HS-5 (cell line): ENCODE data around the gene IMPA2.
"Not testable (repeated sequence)": the region's sequence is repeated elsewhere in the genome, so short reads cannot be mapped to it uniquely, and the experiment has no call there.

Experiments
- DNase-seq: peaks from one replicate; pipeline ENCODE4 v3.0.0-alpha.2; 2012; ENCODE audit warnings: low read depth

IMPA2 gene

DNA sequence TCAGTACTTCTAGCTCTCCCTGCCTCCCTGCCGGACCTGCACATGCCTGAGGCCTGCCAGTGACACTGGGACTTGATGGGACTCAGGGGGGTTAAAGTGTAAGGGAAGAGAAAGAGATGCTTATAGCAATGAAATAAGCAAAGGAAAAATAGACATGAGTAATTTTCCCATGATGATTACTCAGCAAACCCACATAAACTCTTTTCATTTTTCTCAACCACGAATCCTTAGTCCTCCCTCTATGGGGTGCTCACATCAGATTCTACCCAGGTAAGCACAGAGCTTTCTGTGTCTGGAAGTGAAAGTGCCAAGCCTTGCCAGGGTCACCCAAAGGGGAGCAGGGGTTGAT is 67.5 kb downstream of the IMPA2 start:
- no peak for DNase-seq

DNA sequence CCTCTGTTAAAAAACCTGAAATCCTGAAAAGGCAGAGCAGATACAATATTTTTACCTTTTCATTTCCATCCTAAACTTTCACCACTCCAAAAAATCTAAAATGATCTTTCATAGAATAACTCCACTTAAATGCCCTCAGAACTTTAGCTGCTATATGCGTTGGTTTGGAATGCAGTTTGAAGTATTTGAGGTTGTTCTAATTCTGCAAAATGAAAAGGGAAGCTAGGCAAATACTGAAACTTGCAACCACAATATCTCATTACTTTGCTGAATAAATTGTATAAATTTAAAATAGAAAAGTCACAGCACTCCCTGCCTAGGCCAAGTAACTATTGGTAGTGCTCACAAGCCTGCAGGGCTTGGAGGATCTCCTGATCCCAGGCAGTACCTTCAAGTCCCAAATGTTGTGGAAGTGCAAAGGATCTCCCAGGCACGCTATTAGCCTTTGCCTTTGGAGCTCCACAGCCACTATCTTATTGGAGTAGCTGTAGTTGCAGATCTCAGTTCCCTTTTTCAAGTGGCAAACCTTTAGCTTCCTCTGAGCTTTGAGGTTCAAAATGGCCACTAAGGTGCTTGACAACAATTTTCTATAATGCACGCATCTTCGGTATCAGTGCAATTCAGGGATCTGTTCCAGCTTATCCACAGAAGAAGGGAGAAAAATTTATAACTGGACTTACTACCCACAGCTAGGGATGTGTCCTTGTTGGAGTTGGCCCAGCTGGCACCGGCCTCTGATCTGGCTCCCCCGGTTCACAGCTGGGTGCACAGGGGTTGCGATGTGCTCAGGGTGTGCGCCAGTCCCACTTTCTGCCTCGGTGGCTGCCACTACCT is 68.9 kb downstream of the IMPA2 start:
- no peak for DNase-seq

DNA sequence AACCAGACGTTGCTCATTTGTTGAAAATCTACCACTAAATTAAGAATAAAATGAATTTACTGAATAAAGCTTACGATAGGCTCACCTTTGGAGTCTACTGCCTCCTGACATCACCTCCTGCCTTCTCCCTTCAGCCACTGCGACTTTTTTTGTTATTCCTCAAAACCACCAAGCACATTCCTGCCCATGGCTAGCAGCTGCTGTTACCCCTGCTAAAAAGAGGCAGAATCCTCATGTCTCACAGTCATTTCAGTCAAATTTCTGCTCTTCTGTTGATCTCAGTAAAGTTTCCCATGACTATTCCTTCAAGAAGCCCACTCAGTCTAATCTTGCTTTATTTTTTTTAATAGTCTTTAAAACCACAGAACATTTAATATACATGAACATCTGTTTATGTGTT is 71.6 kb downstream of the IMPA2 start:
- no peak for DNase-seq

DNA sequence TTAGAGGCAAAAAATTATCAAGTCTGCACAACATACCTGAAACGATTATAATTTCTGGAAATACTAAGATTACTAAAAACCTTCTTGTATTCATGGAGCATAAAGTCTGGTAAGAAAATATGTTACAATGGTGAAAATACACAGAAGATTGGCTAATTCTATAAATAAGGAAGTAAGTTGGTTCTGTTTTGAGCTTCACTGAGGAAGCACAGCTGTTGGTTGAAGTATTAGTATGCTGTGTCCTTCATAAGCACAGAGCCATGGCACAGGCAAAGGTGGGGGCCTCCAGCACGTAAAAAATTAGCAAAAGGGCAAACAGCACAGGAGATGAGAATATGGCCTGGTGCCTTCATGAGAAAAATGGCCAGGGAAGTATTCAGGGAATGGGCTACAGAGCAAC is 72.0 kb downstream of the IMPA2 start:
- no peak for DNase-seq

DNA sequence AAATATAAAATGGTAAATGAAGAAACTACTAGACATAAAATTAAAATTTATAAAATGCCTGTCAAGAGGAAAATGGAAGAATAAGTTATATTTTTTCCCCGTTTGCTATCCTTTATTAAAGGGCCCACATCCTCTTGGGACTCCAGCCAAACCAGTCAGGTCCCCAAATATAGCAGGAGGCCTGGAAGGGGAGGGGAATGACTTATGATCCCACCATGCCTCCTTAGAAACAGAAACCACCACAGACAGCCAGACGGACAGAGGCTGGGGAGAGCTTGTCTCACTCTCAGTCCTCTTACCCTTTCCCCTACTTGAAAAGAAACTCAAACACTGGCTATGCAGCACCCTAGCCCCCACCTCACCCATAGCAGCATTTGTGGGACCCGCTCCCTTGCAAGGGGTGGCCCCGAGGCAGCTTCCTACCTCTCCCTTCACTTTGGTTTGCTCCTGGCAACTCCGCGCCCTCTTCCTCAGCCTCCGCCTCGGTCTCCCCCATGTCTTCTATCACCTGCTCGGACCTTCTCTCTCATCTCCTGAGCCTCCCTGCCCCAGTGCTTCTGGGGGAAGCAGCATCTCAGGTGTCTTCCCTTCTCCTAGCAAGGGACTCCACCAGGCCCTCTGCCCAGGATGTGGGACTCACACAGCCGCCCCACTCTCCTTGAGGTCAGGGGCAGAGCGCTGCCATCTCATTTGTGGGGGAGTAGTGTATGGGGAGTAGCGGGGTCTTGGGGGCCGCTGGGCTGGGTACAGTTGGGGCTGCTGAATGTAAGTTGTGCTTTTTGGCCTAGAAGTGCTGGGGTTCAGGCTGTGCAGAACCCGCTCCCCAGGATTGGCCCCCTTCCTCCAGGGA is 75.0 kb downstream of the IMPA2 start:
- no peak for DNase-seq

DNA sequence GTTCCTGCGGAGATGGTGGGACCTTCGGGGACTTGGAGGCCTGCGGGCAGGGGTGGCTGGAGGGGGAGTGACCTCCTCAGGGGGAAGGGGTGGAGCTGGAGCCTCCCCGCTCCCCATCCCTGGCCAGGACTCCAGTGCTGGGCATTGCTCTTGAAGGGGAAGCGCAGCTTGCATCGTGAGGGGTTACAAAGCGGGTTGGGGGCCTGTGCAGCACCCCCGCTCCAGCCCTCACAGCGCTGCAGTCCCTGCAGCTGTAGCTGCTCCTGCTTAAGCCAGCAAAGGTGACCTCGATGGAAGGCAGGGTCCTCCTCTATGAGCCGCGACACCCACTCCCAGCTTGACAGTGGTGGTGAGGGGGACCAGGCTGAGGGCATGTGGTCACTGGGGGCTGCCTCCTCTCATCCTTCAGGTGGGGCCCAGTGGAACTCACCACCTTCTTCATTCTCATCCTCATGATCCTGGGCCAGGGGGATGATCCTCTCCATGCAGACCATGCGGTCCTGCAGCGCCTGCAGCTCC is 75.6 kb downstream of the IMPA2 start:
- no peak for DNase-seq

DNA sequence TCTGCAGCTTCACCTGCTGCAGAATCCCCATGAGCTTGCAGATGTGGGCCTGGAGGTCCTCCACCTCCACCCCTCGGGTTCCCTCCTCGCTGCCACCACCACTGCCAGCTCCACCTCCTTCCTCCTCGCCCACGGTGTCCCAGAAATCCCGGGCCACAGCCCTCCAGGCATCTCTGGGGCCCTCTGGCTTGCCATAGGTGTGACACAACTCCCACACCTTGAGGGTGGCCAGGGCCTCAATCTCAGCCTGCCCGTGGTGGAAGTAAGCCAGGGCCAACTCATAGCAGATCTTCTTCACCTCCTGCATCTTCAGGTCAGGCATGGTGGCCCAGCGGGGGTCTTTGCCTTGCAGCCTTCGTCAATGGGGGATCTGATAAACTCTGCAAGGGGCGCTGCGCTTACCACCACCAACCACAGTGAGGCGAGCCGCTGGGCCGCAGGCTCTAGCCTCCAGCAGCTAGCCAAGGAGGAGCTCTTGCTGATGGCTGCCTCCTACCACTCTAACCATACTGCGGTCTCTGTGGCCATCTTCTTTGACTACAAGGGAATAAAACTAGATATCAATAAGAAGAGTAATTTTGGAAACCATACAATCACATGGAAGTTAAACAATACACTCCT is 76.2 kb downstream of the IMPA2 start:
- no peak for DNase-seq

DNA sequence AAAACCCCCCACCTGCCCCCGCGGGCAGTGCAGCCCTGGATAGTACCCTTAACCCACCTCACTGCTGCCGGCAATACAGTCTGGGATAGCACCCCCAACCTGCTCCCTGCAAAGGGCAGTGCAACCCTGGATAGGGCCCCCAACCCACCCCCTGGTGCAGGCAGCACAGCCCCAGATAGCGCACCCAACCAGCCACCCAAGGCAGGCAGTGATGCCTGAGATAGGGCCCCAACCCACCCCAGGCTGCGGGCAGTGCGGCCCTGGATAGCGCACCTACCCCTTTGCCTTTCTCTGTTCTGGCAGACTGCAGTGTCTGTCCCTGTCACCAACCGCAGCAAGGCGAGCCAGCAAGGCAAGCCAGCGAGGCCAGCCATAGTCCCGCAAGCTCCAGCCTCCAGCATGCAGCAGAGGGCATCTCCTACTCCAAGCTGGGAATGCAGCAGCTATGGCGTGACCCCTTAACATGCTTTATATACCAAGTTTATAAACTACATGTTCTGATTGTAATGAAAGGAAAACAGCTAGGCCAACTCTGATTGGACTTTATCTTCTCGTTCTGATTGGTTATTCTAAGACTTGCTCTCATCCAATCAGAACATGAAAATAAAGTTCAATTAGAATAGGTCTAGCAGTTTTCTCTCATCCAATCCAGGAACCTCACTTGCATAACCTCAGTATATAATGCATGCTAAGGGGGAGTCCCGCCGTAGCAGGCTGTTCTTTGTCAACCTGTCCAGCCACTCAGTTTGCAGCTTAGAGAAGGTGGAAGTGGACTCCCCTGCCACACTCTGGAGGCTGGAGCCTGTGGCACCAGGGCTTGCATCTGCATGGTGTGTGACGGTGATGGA is 78.3 kb downstream of the IMPA2 start:
- no peak for DNase-seq

DNA sequence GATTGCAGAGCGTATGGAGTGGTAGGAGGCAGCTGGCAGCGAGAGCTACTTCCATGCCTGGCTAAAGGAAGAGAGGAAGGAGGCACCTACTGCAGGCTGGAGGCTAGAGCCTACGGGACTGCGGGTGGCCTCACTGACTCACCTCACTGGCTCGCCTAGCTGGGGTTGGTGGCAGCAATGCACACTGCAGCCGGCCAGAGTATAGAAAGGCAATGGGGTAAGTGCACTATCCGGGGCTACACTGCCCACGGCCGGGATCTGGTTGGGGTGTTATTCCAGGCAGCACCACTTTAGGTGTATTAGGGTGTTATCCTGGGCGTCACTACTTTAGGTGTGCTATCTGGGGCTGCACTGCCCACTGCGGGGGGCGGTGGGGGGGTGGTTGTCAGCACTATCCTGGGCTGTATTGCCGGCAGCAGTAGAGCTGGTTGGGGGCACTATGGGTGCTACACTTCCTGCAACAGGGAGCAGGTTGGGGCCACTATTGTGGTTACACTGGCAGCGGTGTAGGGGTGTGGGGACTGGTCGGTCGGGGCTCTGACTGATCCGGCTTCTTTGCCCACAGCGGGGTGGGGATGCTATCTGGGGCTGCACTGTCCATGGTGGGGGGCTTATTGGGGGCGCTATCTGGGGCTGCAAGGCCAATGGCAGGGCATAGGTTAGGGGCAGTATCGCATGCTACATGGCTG is 79.0 kb downstream of the IMPA2 start:
- no peak for DNase-seq

DNA sequence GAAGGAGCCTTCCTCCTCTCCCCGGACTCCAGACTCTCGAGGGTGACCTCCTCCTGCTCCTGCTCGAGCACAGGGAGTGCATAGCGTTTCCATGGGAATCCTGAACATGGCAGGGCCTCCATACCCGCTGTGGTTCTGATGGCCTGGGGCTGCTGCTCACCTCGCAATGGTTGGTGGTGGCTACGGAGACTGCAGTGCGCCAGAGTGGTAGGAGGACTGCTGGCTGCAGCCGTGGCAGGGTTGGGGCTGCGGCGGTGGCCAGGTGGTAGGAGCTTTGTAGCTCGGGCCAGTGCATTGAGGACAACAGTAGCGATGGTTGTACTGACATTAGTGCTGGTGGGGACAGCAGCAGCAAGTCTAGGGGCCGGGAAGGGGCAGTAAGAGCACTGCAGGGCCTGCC is 80.4 kb downstream of the IMPA2 start:
- DNase-seq = no peak

DNA sequence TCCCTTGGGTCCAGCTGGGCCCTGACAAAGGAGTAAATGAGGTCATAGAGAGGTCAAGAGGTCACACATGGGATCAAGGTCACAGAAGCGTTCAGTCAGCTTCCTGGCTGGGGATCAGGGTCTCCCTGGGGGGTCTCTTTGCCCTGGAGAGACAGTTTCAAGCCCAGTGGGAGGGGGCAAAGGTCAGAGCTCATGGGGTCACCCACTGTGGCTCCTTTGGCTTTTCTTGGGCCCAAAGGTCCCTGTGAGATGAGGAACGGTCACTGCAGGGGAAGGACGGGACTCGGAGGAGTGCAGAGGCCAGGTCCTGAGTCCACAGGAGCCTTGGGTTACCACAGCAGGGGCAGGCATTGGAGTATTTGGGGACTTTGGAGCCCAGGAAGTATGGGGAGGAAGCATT is 81.7 kb downstream of the IMPA2 start:
- no peak for DNase-seq

DNA sequence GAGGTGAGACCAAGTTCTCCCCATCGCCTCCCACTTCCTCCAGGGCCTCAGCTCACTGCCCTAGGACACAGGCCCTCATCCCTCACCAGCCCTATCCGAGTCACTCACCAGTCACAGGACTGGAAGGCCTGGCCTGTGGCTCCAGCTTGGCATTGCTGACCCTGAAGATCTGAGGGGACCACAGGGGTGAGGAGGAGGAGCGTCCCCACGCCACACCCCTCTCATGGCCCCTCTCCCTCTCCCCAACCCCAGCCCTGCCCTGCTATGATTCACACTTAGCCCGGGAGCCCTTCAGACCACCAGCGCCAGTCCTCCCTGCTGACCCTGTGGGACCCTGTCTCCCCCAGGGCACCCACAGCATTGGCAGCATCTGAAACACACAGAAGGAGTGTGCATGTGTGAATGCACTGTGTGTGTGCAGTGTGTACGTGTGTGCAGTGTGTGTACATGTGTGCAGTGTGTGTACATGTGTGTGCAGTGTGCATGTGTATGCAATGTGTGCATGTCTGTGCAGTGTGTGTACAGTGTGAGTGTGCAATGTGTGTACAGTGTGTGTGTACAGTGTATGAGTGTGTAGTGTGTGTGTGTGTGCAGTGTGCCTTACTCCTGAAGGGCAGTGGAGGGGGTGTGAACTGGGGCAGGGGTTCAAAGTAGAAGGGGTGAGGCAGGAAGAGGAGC is 82.9 kb downstream of the IMPA2 start:
- no peak for DNase-seq

DNA sequence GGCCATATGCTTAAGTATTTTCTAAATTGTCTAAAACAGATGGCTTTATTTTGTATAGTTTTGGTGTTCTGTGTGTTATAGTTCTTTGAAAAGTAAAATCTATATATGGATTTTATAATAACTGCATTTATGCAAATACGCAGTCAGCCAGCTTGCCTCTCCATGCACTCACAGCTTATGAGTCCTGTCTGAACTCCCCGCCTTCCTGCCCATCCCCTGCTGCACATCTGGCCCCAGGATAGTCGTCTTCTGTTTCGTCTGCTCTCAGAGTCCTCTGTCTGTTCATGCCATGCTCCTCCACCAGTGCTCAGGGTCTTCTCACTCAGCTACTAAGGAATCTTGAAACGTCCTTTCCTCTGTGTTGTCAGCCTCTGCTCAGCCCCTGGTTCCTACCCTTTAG is 84.1 kb downstream of the IMPA2 start:
- DNase-seq = no peak

DNA sequence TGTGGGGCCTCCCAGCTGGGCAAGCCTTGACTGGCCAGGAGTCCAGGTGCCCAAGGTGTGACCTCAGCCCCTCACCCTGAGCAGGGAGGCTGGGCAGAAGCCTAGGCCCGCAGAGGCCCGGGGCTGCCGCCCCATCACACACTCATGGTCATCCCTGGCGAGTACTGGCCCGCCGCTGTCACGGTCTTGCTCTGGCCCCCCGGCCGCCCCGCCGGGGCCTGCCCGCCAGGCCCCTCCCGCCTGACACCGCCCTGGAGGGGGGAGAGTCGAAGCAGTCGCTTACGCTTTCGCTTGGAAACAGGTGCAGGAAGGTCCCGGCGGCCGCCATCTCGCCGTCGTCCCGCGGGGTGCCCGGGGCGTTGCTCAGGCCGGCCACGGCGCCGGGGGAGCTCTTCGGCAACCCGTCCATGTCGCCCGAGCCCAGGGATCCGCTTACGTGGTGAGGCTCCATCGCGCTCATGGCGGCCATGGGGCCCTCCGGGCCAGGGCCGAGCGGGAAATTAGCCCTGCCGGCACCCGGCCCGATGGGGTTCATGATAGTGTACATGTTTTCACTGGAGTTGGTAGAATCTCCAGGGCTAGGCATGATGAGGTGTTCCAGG is 85.7 kb downstream of the IMPA2 start:
- DNase-seq = no peak

DNA sequence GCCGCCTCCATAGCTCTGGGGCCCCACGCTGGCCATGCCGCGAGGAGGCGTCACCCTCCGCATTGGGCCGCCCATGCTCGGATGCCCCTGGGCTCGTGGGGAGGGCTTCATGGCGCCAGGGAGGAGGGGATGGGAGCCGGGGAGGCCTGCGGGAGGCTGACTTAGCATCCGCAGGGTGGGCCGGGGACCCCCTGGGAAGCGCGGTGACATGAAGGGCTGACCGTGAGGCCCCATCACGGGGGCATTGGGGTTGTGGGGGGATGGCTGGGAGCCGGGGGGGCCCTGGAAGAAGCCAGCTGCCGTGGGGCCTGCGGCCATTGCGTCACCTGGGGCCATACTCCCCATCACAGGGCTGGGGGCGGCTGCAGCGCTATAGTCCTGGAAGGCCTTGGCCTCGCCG is 86.4 kb downstream of the IMPA2 start:
- no peak for DNase-seq

DNA sequence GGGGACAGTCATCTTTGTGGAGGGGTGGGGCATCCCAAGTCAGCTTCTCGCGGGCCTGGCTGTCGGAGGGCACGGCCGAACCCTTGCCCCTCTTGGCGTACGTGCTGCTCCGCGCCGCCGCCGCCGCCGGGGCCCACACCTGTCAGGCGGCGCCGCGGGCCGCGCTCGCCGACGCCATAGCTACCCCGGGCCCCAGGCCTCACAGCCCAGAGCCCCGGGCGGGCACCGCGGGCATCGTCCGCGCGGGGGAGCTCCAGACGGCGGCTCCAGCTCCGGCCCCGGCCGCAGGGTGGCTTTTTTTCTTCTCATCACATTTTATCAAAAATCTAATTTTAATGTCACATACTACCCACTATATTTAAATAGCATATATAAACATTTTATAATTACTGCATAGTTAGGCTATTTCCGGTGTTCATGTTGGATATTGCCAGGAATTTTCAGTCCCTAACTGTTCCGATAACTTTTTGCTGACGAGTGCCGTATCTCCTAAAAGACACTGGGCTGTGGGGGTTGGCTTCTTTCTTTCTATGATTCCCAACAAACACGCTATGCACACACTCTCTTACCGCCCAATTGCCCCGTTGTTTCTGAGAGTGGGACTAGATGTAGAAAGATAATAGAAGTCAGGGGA is 87.1 kb downstream of the IMPA2 start:
- DNase-seq = not testable (repeated sequence)

DNA sequence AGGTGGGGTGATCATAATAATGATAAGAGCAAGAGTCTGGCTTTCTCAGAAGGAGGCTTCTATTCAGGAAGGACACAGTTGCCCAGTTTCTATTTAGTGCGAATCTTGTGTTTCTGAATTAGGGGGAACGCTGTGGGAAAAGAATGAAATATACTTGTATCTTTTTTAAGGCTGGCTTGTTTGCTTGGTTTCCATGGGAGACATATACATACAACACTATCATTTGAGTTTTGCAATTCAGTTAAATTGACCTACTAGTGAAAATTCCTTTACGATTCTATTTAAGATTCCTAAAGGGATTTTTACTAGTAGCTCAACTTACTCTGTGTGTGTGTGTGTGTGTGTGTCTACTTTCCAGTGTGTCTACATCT is 87.6 kb downstream of the IMPA2 start:
- DNase-seq = no peak

DNA sequence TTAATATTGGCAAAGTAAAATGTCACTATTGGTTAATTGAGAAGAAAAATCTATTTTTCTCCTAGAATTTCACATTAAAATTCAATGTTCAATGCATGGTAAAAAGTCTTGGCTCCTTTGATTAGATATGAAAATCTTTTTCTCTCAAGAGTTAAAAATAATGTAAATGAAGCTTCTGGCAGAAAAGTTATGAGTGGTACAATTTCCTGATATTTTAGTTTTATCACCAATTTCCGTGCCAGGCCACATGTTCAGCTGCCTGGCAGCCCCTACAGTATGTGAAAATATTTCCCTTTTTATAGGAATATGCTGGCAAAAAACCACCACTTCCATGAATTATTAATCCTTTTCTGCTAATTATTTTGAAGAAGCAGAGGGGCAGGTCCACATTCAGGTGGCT is 89.8 kb downstream of the IMPA2 start:
- not testable (repeated sequence) for DNase-seq

DNA sequence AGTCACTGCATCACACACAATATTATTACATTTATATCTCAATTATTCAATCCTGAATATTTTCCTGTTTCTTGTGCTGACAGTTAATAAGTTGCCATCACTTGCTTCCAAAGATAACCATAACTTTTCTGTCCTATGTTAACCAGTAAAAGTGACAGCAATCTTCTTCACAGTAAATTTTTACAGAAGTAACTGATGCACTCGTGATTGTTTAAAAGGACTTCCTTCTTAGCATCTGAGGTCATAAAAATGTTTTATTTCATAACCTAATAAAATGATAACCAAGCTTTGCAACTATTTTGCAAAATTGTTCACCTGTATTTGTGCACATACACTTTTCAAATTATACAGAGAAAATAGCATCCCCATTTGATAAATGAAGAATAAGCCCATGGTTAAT is 91.7 kb downstream of the IMPA2 start:
- DNase-seq = no peak

DNA sequence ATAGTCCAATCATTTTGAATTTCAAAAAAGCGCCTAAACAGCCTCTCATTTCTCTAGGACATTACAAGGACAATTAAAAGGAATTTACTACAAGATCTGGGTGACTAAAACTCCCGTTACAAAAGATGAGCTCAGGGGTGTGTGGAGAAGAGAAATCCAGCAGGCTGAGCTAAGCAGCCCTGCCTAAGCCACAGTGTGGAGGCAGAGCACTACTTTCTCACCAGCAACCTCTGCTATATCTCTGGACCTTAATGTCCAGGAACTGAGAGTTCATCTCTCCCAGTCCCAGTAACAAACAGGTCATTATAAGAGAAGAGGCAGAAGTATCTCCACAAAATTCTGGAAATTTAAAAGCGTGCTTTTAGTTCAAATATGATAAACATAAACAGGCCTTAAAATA is 93.4 kb downstream of the IMPA2 start:
- no peak for DNase-seq
